Measurements from ENCODE around the gene CHCHD3. TPM values are rescaled to one million over a fixed set of nuclear protein-coding genes. Genes with fewer than 3 reads are reported as not detected.

The CHCHD3 gene
- total RNA-seq, 1 experiment from 2014 or later: 114 TPM

GRCh38 chr7:132857031-132857430, 224.9 kb downstream of the CHCHD3 start:
- Mint-ChIP-seq H3K27me3 (ENCODE audit: low read depth) (no peaks in the 10 kb centered on the region), H3K4me1 (peaks cover 22% of the 10 kb centered on the region), H3K4me3 (no peak overlapping the region), H3K27ac (no peak overlapping the region), H3K36me3 (no peaks in the 10 kb centered on the region), H3K9me3 (no peaks in the 10 kb centered on the region)
- DNase-seq (ENCODE audit: low spot score): no peak
- TF ChIP-seq ZNF416 (CRISPR knock-in tag; IDR thresholded peaks at IDR 0.05) (no peak), FOXJ3 (CRISPR knock-in tag; IDR thresholded peaks at IDR 0.05; ENCODE audit: borderline replicate concordance) (no peak), USF1 (CRISPR knock-in tag; IDR thresholded peaks at IDR 0.05) (no peak), ZNF232 (CRISPR knock-in tag; IDR thresholded peaks at IDR 0.05) (no peak), SMAD4 (CRISPR knock-in tag; IDR thresholded peaks at IDR 0.05) (no peak), EMX1 (CRISPR knock-in tag; IDR thresholded peaks at IDR 0.05) (no peak), JAZF1 (CRISPR knock-in tag; IDR thresholded peaks at IDR 0.05) (no peak), GRHL2 (CRISPR knock-in tag; IDR thresholded peaks at IDR 0.05; ENCODE audit: insufficient replicate concordance, severe bottlenecking) (no peak), E2F1 (CRISPR knock-in tag; IDR thresholded peaks at IDR 0.05) (no peak), ATF6 (CRISPR knock-in tag; IDR thresholded peaks at IDR 0.05) (no peak), AFF4 (CRISPR knock-in tag; IDR thresholded peaks at IDR 0.05; ENCODE audit: borderline replicate concordance) (no peak), IRF2 (CRISPR knock-in tag; IDR thresholded peaks at IDR 0.05; ENCODE audit: borderline replicate concordance, low read depth) (no peak), ZNF121 (CRISPR knock-in tag; IDR thresholded peaks at IDR 0.05) (no peak), IRF1 (CRISPR knock-in tag; IDR thresholded peaks at IDR 0.05) (no peak), MAX (CRISPR knock-in tag; IDR thresholded peaks at IDR 0.05) (no peak), ATF2 (CRISPR knock-in tag; IDR thresholded peaks at IDR 0.05; ENCODE audit: borderline replicate concordance, low read depth) (no peak), ATF1 (CRISPR knock-in tag; IDR thresholded peaks at IDR 0.05) (no peak), ZNF317 (CRISPR knock-in tag; IDR thresholded peaks at IDR 0.05; ENCODE audit: borderline replicate concordance, low read depth) (no peak), USF2 (CRISPR knock-in tag; IDR thresholded peaks at IDR 0.05) (no peak)
- no peak for ATAC-seq
- POLR2A ChIA-PET: no interaction called here
- CTCF ChIA-PET: no interaction called here

Data from WTC11 (cell line).